ENCODE measurements around the gene REPIN1. TPM values are rescaled to one million over a fixed set of nuclear protein-coding genes. Genes with fewer than 3 reads are reported as not detected.

REPIN1 gene
- total and polyA plus RNA-seq, 4 donors = 38.4 to 135 (median 62.0) TPM

DNA sequence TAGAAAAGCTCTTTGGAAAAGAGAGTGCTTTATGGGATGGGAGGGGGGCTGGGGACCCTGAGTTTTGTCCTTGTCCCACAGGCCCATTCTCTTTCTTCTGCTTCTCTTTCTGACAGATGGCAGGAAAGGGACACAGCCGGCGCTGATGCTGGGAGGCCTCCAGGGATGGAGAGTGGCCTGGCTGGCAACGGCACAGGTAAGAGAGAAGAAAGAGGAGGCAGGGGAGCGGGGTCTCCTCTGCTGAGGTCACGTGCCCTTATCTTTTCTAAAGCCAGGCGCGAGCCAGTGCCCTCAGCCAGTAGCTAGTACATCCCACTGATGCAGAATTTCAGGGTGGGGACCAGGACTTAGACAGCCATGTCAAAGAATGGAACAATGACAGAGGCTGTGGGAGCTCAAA, 19.7 kb downstream of the REPIN1 start:
- no peak overlapping the region for H3K9ac ChIP-seq (ENCODE audit: insufficient read depth in 1 of 2, low read length in 2 of 2)
- no peak for DNase-seq
- WGBS, 2 donors = 87 to 89% methylated on average over 7 of the region's 7 CpGs

DNA sequence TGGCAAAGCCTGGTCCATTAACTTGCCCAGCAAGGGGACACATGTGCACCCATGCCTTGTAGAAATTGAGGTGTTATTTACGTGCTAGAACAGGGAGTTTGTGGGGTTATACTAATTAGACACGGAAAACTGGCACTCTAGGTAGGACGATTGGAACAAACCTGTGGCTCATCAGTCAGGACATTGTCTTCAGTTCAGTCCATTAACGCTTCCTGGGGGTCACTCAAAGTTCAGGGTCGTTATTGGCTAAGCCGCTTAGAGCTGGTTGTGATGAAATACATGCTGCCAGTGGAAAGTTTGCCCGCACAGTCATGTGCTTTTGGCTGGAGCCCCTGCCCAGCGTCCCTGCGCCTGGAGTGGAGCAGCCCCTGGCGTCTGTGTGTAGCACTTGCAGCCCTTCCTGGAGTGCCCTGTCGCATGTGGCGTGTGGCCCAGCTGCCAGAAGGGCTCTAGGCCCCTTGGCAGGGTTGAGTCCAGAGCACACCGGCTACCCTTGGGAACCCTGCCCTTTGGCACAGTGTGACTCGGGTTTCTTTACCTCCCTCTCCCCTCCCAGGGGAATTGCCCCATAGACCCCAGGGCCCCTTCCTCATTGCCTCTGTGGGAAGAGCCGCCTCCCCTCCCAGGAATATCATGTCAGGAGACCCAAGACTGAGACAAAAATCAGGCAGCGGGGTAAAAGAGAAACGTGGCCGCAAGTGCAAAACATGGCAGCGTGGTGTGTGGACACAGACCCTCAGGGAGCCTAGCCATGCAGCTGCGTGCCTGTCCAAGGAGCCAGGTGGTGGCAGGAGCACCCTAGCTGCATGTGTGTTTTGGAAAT, 20.3 kb downstream of the REPIN1 start:
- ATAC-seq (ENCODE audit: insufficient read depth, low FRiP score) = peak; percentile 89
- H3K4me1 ChIP-seq (ENCODE audit: control insufficient read depth in 5 of 5, insufficient read depth in 5 of 5, low read length in 5 of 5) = peaks cover 0 to 19% (median 6%) of the 10 kb centered on the region in 5 donors
- H3K4me3 ChIP-seq = no peak overlapping the region
- TF ChIP-seq, protein P1, sequence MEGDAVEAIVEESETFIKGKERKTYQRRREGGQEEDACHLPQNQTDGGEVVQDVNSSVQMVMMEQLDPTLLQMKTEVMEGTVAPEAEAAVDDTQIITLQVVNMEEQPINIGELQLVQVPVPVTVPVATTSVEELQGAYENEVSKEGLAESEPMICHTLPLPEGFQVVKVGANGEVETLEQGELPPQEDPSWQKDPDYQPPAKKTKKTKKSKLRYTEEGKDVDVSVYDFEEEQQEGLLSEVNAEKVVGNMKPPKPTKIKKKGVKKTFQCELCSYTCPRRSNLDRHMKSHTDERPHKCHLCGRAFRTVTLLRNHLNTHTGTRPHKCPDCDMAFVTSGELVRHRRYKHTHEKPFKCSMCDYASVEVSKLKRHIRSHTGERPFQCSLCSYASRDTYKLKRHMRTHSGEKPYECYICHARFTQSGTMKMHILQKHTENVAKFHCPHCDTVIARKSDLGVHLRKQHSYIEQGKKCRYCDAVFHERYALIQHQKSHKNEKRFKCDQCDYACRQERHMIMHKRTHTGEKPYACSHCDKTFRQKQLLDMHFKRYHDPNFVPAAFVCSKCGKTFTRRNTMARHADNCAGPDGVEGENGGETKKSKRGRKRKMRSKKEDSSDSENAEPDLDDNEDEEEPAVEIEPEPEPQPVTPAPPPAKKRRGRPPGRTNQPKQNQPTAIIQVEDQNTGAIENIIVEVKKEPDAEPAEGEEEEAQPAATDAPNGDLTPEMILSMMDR (IDR thresholded peaks at IDR 0.05; ENCODE audit: control extremely low read depth, extremely low read depth) = peak; percentile 51
- peak; percentile 85 to 91 (median 88) for DNase-seq
- no peaks in the 10 kb centered on the region for H3K9me3 ChIP-seq (ENCODE audit: control insufficient read depth in 4 of 4, insufficient read depth in 3 of 4, low read length in 3 of 4)
- H3K9ac ChIP-seq (ENCODE audit: insufficient read depth in 1 of 2, low read length in 2 of 2) = peak overlapping the region in 1 of 2 donors; percentile 60
- H3K27me3 ChIP-seq (ENCODE audit: control insufficient read depth in 3 of 3, insufficient read depth in 3 of 3, low read length in 2 of 3) = no peaks in the 10 kb centered on the region
- WGBS, 2 donors = 63% methylated on average over 20 of the region's 20 CpGs
- H3K36me3 ChIP-seq (ENCODE audit: control insufficient read depth in 4 of 4, insufficient read depth in 4 of 4, low read length in 4 of 4) = peaks cover 0 to 12% (median 5%) of the 10 kb centered on the region in 4 donors
- H3K27ac ChIP-seq (ENCODE audit: low read depth in 1 of 2, low read length in 1 of 2) = peak overlapping the region in 1 of 2 donors; percentile 1

More for the DNA sequence above, 19.7 kb downstream of the REPIN1 start:
- Histone ChIP-seq H3K27ac (ENCODE audit: low read depth in 1 of 2, low read length in 1 of 2) (no peak overlapping the region), H3K27me3 (ENCODE audit: control insufficient read depth in 3 of 3, insufficient read depth in 3 of 3, low read length in 2 of 3) (no peaks in the 10 kb centered on the region), H3K4me1 (ENCODE audit: control insufficient read depth in 5 of 5, insufficient read depth in 5 of 5, low read length in 5 of 5) (peaks cover 0 to 22% (median 6%) of the 10 kb centered on the region in 5 donors), H3K36me3 (ENCODE audit: control insufficient read depth in 4 of 4, insufficient read depth in 4 of 4, low read length in 4 of 4) (peaks cover 0 to 12% (median 5%) of the 10 kb centered on the region in 4 donors), H3K9me3 (ENCODE audit: control insufficient read depth in 4 of 4, insufficient read depth in 3 of 4, low read length in 3 of 4) (no peaks in the 10 kb centered on the region), H3K4me3 (no peak overlapping the region)
- no peak for ATAC-seq (ENCODE audit: insufficient read depth, low FRiP score)
- TF ChIP-seq, protein P1 (IDR thresholded peaks at IDR 0.05; ENCODE audit: control extremely low read depth, extremely low read depth) = no peak

GRCh38 chr7:150389532-150389816, 20.9 kb downstream of the REPIN1 start:
- 69 to 79% methylated on average over 5 of the region's 5 CpGs for WGBS, 2 donors
- no peak overlapping the region for H3K4me3 ChIP-seq
- TF ChIP-seq, protein P1 (IDR thresholded peaks at IDR 0.05; ENCODE audit: control extremely low read depth, extremely low read depth) = no peak

More at GRCh38 chr7:150389532-150389816, 20.9 kb downstream of the REPIN1 start:
- H3K9me3 ChIP-seq (ENCODE audit: control insufficient read depth in 4 of 4, insufficient read depth in 3 of 4, low read length in 3 of 4) = no peaks in the 10 kb centered on the region
- peaks cover 0 to 14% (median 4%) of the 10 kb centered on the region in 5 donors for H3K4me1 ChIP-seq (ENCODE audit: control insufficient read depth in 5 of 5, insufficient read depth in 5 of 5, low read length in 5 of 5)
- no peak for ATAC-seq (ENCODE audit: insufficient read depth, low FRiP score)
- H3K27me3 ChIP-seq (ENCODE audit: control insufficient read depth in 3 of 3, insufficient read depth in 3 of 3, low read length in 2 of 3) = no peaks in the 10 kb centered on the region
- DNase-seq = no peak
- H3K27ac ChIP-seq (ENCODE audit: low read depth in 1 of 2, low read length in 1 of 2) = peak overlapping the region in 1 of 2 donors; percentile 1
- no peak overlapping the region for H3K9ac ChIP-seq (ENCODE audit: insufficient read depth in 1 of 2, low read length in 2 of 2)
- H3K36me3 ChIP-seq (ENCODE audit: control insufficient read depth in 4 of 4, insufficient read depth in 4 of 4, low read length in 4 of 4) = peaks cover 0 to 12% (median 5%) of the 10 kb centered on the region in 4 donors
